ENCODE results near the gene KLHL29. TPM values are rescaled to one million over a fixed set of nuclear protein-coding genes. Genes with fewer than 3 reads are reported as not detected.

Gene KLHL29
- total and polyA plus RNA-seq, 2 donors (not counting 1 experiment from before 2014, with no cell fraction given), result 1.3 to 3.4 TPM

DNA sequence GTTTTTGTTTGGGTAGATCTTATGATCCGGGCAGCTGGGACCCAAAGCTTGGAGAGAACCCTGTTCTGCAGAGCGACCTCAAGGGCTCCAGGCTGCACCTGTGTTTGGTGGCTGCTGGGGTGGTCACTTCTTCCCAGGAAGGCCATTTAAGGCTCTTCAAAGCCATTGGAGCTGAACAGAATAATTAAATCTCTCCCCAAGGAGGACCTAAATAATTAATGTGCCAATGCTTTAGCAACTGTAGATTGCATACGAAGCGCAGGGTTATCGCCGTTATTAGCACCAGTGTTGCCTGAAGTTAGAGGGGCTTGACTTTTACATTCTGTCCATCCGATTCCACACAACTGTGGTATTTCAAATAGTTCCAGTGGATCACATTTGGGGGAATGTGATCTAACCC lies 290.5 kb downstream of the KLHL29 start:
- H3K36me3 ChIP-seq (replicated peaks in 1 of 2; ENCODE audit: control extremely low read depth in 1 of 2, control insufficient read depth in 1 of 2, extremely low read depth in 1 of 2, insufficient read depth in 2 of 2, low read length in 1 of 2), result no peaks in the 10 kb centered on the region
- ChIA-PET POLR2A (interaction anchor here (0.7 kb wide), 1 partner anchor 10 kb away, joined by 3 read pairs; no protein-coding TSS in a partner anchor), CTCF (no interaction called here)
- H3K27ac ChIP-seq (ENCODE audit: low read length in 2 of 2), result no peak overlapping the region
- H3K27ac Mint-ChIP-seq, result no peak overlapping the region
- no peak overlapping the region for H2AFZ ChIP-seq (ENCODE audit: insufficient read depth, low read depth, low read length, poor library complexity, severe bottlenecking)
- 89% methylated on average over 7 of the region's 7 CpGs for WGBS (ENCODE audit: insufficient coverage)
- DNase-seq, result no peak
- intact Hi-C loops (cut with micrococcal nuclease), result no loop called here
- H3K27me3 Mint-ChIP-seq, result no peaks in the 10 kb centered on the region
- H3K4me1 ChIP-seq (ENCODE audit: control insufficient read depth in 2 of 2, insufficient read depth in 2 of 2, low read length in 2 of 2), result no peaks in the 10 kb centered on the region
- TF ChIP-seq EZH2 (IDR thresholded peaks at IDR 0.05; ENCODE audit: borderline replicate concordance, insufficient read depth, low read depth, low read length, poor library complexity, severe bottlenecking), result no peak
- TF ChIP-seq, protein P1, sequence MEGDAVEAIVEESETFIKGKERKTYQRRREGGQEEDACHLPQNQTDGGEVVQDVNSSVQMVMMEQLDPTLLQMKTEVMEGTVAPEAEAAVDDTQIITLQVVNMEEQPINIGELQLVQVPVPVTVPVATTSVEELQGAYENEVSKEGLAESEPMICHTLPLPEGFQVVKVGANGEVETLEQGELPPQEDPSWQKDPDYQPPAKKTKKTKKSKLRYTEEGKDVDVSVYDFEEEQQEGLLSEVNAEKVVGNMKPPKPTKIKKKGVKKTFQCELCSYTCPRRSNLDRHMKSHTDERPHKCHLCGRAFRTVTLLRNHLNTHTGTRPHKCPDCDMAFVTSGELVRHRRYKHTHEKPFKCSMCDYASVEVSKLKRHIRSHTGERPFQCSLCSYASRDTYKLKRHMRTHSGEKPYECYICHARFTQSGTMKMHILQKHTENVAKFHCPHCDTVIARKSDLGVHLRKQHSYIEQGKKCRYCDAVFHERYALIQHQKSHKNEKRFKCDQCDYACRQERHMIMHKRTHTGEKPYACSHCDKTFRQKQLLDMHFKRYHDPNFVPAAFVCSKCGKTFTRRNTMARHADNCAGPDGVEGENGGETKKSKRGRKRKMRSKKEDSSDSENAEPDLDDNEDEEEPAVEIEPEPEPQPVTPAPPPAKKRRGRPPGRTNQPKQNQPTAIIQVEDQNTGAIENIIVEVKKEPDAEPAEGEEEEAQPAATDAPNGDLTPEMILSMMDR (IDR thresholded peaks at IDR 0.05), result no peak
- H3K9me3 ChIP-seq (ENCODE audit: control extremely low read depth in 1 of 3, control insufficient read depth in 2 of 3, insufficient read depth in 1 of 3, low read length in 2 of 3), result peaks cover 0 to 27% (median 0%) of the 10 kb centered on the region in 3 donors
- no peaks in the 10 kb centered on the region for H3K27me3 ChIP-seq (replicated peaks in 1 of 4; ENCODE audit: control extremely low read depth in 1 of 4, control insufficient read depth in 3 of 4, insufficient read depth in 4 of 4, low read length in 3 of 4)
- H3K4me1 Mint-ChIP-seq, result no peaks in the 10 kb centered on the region
- H3K4me3 Mint-ChIP-seq, result no peak overlapping the region
- no peak overlapping the region for H3K4me2 ChIP-seq (replicated peaks; ENCODE audit: low read depth, low read length, poor library complexity, severe bottlenecking)
- no peak overlapping the region for H3K4me3 ChIP-seq (ENCODE audit: control extremely low read depth in 1 of 5, extremely low read depth in 1 of 5, insufficient read depth in 1 of 5, low read depth in 2 of 5, low read length in 4 of 5)
- H4K20me1 ChIP-seq (ENCODE audit: control insufficient read depth, insufficient read depth, low read length, poor library complexity, severe bottlenecking), result no peaks in the 10 kb centered on the region
- no peak overlapping the region for H3K9ac ChIP-seq (ENCODE audit: low read length)
- ATAC-seq (ENCODE audit: low read depth), result no peak
- no peaks in the 10 kb centered on the region for H3K79me2 ChIP-seq (ENCODE audit: control insufficient read depth, insufficient read depth, low read length)
- peaks cover 2% of the 10 kb centered on the region for H3K9me3 Mint-ChIP-seq (ENCODE audit: insufficient read depth)

DNA sequence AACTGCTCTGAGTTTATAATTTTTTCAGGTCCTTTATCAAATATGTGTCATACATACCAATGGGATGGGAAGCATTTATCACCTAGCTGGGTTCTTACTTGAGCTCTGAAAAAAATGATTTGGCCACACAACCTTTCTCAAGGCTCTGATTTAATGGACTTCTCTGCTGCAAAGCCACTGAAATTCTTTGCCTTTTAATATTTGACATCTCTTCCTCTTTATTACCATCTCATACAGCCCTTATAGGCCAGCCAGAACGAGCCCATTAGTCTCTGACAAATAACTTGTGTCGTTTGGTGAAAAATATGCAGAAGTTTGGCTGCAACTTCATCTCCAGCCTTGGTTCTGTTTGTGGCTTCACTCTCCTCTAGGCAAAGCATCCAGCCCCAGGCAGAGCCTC lies 292.9 kb downstream of the KLHL29 start:
- POLR2A ChIA-PET, result no interaction called here
- Mint-ChIP-seq H3K27me3 (no peaks in the 10 kb centered on the region), H3K27ac (no peak overlapping the region), H3K4me1 (no peaks in the 10 kb centered on the region), H3K9me3 (ENCODE audit: insufficient read depth) (peaks cover 2% of the 10 kb centered on the region), H3K4me3 (no peak overlapping the region)
- CTCF ChIA-PET, result no interaction called here
- Histone ChIP-seq H3K36me3 (replicated peaks in 1 of 2; ENCODE audit: control extremely low read depth in 1 of 2, control insufficient read depth in 1 of 2, extremely low read depth in 1 of 2, insufficient read depth in 2 of 2, low read length in 1 of 2) (no peaks in the 10 kb centered on the region), H2AFZ (ENCODE audit: insufficient read depth, low read depth, low read length, poor library complexity, severe bottlenecking) (no peak overlapping the region), H3K79me2 (ENCODE audit: control insufficient read depth, insufficient read depth, low read length) (no peaks in the 10 kb centered on the region), H3K4me2 (replicated peaks; ENCODE audit: low read depth, low read length, poor library complexity, severe bottlenecking) (no peak overlapping the region), H3K27me3 (replicated peaks in 1 of 4; ENCODE audit: control extremely low read depth in 1 of 4, control insufficient read depth in 3 of 4, insufficient read depth in 4 of 4, low read length in 3 of 4) (no peaks in the 10 kb centered on the region), H3K9me3 (ENCODE audit: control extremely low read depth in 1 of 3, control insufficient read depth in 2 of 3, insufficient read depth in 1 of 3, low read length in 2 of 3) (peaks cover 0 to 36% (median 0%) of the 10 kb centered on the region in 3 donors), H3K27ac (ENCODE audit: low read length in 2 of 2) (no peak overlapping the region), H3K9ac (ENCODE audit: low read length) (no peak overlapping the region), H3K4me1 (ENCODE audit: control insufficient read depth in 2 of 2, insufficient read depth in 2 of 2, low read length in 2 of 2) (no peaks in the 10 kb centered on the region), H4K20me1 (ENCODE audit: control insufficient read depth, insufficient read depth, low read length, poor library complexity, severe bottlenecking) (no peaks in the 10 kb centered on the region), H3K4me3 (ENCODE audit: control extremely low read depth in 1 of 5, extremely low read depth in 1 of 5, insufficient read depth in 1 of 5, low read depth in 2 of 5, low read length in 4 of 5) (no peak overlapping the region)
- TF ChIP-seq, protein P1 (IDR thresholded peaks at IDR 0.05), result no peak
- no peak for TF ChIP-seq EZH2 (IDR thresholded peaks at IDR 0.05; ENCODE audit: borderline replicate concordance, insufficient read depth, low read depth, low read length, poor library complexity, severe bottlenecking)
- 100% methylated on average over 1 of the region's 2 CpGs for WGBS (ENCODE audit: insufficient coverage)
- ATAC-seq (ENCODE audit: low read depth), result no peak
- DNase-seq, result no peak
- intact Hi-C loops (cut with micrococcal nuclease), result no loop called here

Data from B cell (primary cell).